Thymus (tissue), 11 donors: ENCODE measurements around the gene NDUFA7. TPM values are rescaled to one million over a fixed set of nuclear protein-coding genes. Genes with fewer than 3 reads are reported as not detected.
"Not testable (repeated sequence)": the region's sequence is repeated elsewhere in the genome, so short reads cannot be mapped to it uniquely, and the experiment has no call there.

Experiments
- DNase-seq, 9 donors: peaks; one replicate each; pipeline ENCODE4 v3.0.0-alpha.2; 2013; ENCODE audit warnings: low spot score in 9 of 9, low read depth in 6 of 9, missing footprints in 1 of 9
- H3K27ac ChIP-seq, 2 donors: one replicate each; pipeline ENCODE4 v1.5.1; 2013; ENCODE audit warnings: control low read depth in 1 of 2, low read depth in 1 of 2, low read length in 1 of 2, mild to moderate bottlenecking in 1 of 2, moderate library complexity in 1 of 2
- H3K27me3 ChIP-seq, 2 donors: one replicate each; pipeline ENCODE4 v1.5.1; 2013; ENCODE audit warnings: low read length in 1 of 2; ENCODE audit not compliant: control insufficient read depth in 2 of 2, insufficient read depth in 1 of 2
- H3K36me3 ChIP-seq, 2 donors: one replicate each; pipeline ENCODE4 v1.5.1; 2013; ENCODE audit warnings: low read length in 1 of 2, mild to moderate bottlenecking in 1 of 2, moderate library complexity in 1 of 2; ENCODE audit not compliant: control insufficient read depth in 2 of 2, insufficient read depth in 2 of 2
- H3K4me1 ChIP-seq, 2 donors: one replicate each; pipeline ENCODE4 v1.5.1; 2013; ENCODE audit warnings: low read length in 2 of 2; ENCODE audit not compliant: control insufficient read depth in 2 of 2, insufficient read depth in 2 of 2
- H3K4me3 ChIP-seq, 2 donors: one replicate each; pipeline ENCODE4 v1.5.1; 2013; ENCODE audit warnings: low read length in 2 of 2, control low read depth in 1 of 2, mild to moderate bottlenecking in 1 of 2
- H3K9me3 ChIP-seq, 2 donors: one replicate each; pipeline ENCODE4 v1.5.1; 2013; ENCODE audit warnings: low read length in 1 of 2, mild to moderate bottlenecking in 1 of 2; ENCODE audit not compliant: control insufficient read depth in 2 of 2, insufficient read depth in 1 of 2
- WGBS: extraction: QIAGEN DNeasy Blood & Tissue Kit; methylation state at CpG from one replicate; pipeline ENCODE4 v1.1.7; 2013; 5-methylcytosine and 5-hydroxymethylcytosine counted together
- polyA plus RNA-seq: library from polyadenylated mRNA; stranded (reverse); fragments of 200-250 nt; gene quantifications from one replicate; pipeline ENCODE4 v1.2.3, GENCODE V29; 2013
- total RNA-seq: library from RNA; stranded (reverse); fragments of 120-200 nt; gene quantifications from one replicate; pipeline ENCODE4 v1.2.4, GENCODE V29; 2013
- donor health status: healthy.

NDUFA7 gene
- total and polyA plus RNA-seq, 2 donors = 98.3 to 110 TPM

DNA sequence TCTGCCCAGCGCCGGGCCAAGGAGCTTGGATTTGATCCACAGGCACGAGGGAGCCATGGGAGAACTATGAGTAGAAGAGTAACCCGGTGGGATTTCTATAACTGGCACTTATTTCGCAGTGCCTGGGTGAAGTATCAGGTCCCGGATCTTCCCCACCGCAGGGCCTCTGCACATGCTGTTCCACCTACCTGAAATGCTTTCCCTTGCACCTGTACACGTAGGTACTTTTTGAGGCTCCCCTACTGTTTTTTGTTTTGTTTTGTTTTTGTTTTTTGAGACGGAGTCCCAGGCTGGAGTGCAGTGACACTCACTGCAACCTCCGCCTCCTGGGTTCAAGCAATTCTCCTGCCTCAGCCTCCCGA lies 22.3 kb upstream of the NDUFA7 start:
- peaks cover 3 to 9% of the 10 kb centered on the region in 2 donors for H3K4me1 ChIP-seq
- no peak for DNase-seq
- 50% methylated on average over 11 of the region's 11 CpGs for whole genome bisulfite sequencing
- peak overlapping the region in 1 of 2 donors; percentile 40 for H3K4me3 ChIP-seq
- no peaks in the 10 kb centered on the region for H3K36me3 ChIP-seq
- peaks cover 38 to 67% of the 10 kb centered on the region in 2 donors for H3K27me3 ChIP-seq
- H3K27ac ChIP-seq = no peak overlapping the region
- H3K9me3 ChIP-seq = peaks cover 0 to 7% of the 10 kb centered on the region in 2 donors

DNA sequence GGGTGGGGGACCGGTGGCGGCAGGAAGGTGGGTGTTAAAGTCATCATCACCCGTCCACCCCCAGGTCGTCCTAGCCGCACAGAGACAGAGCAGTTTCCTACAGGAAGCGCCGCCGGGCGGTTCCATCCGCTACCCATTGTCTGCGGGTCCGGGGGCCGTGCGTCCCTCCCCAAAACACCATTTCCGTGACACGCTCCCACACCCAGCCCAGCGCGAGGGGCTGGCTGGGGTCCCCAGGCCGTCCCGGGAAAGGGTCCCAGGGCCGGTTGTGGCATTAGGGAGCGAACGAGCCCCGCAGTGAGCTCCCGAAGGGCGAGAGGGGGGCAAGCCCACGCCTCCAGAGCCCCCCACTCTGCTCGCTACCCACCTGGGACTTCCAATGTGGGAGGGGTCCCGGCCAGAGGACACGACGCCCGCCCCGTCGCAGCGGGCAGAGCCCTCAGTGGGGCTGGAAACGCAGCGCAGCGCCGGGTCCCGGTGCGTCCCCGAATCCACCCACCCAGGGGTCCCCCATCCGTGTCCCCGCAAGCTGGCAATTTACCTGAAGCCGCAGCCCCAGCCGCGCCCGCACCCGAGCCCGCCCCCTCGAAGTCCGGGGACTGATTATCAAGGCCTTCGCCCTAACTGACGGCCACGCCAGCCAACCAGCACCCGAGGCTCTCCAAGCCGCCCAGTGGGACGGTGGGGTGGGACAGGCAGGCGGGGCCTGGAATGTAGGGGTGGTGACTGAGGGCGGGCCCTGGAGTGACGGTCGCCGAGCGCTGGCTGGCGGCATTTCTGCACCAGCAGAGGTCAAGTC lies 21.7 kb upstream of the NDUFA7 start, which contains the start of gene KANK3:
KANK3 (minus strand) TSS at position 579 of the 799 bp plus-strand sequence. CDS start 5,434 bp downstream, outside the sequence.
- Histone ChIP-seq H3K4me3 (peak within 1 kb of the TSS; percentile 33 to 40), H3K27ac (peak within 1 kb of the TSS; percentile 26 to 31), H3K36me3 (no peaks in the 10 kb centered on the region), H3K27me3 (peaks cover 38 to 73% of the 10 kb centered on the region in 2 donors), H3K9me3 (peaks cover 0 to 7% of the 10 kb centered on the region in 2 donors), H3K4me1 (peaks cover 3 to 9% of the 10 kb centered on the region in 2 donors)
- WGBS = 2% methylated on average over 65 of the region's 65 CpGs
- peak in 8 of 9 donors; percentile 50 to 90 (median 69) for DNase-seq

DNA sequence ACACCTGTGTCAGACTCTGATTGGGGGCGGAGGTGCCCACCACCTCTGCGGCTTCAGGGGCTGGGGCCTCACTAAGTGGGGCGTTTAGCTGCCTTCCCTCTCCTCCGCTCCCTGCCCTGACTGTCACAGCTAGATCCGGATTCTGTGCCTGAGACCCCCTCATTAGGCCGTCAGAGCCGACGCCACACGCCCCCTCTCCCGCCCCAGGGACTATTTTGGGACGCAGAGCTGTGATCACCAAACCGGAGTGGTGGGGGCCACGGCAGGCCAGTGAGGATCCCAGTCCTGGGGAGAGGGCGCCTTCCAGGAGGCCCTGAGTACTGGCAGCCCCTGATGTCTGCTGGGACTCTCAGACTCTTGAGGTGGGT lies 21.1 kb upstream of the NDUFA7 start:
- Histone ChIP-seq H3K4me1 (peaks cover 3 to 9% of the 10 kb centered on the region in 2 donors), H3K4me3 (no peak overlapping the region), H3K9me3 (peaks cover 0 to 7% of the 10 kb centered on the region in 2 donors), H3K27me3 (peaks cover 38 to 79% of the 10 kb centered on the region in 2 donors), H3K27ac (no peak overlapping the region), H3K36me3 (no peaks in the 10 kb centered on the region)
- 27% methylated on average over 14 of the region's 14 CpGs for WGBS
- no peak for DNase-seq

DNA sequence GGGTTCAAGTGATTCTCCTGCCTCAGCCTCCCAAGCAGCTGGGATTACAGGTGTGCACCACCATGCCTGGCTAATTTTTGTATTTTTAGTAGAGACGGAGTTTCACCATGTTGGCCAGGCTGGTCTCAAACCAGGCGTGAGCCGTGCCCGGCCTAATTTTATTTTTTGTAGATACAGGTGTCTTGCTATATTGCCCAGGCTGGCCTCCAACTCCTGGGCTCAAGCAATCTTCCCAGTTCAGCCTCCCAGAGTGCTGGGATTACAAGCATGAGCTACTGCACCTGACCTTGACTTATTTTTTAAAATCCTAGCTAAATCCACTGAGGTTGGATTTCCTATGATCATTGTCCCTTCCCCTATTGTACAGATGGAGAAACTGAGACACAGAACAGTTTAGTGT lies 20.3 kb upstream of the NDUFA7 start:
- not testable (repeated sequence) for H3K27ac ChIP-seq, DNase-seq, H3K9me3 ChIP-seq, H3K4me3 ChIP-seq, H3K36me3 ChIP-seq, H3K4me1 ChIP-seq
- WGBS = 95% methylated on average over 4 of the region's 4 CpGs
- H3K27me3 ChIP-seq = peaks cover 41 to 86% of the 10 kb centered on the region in 2 donors

DNA sequence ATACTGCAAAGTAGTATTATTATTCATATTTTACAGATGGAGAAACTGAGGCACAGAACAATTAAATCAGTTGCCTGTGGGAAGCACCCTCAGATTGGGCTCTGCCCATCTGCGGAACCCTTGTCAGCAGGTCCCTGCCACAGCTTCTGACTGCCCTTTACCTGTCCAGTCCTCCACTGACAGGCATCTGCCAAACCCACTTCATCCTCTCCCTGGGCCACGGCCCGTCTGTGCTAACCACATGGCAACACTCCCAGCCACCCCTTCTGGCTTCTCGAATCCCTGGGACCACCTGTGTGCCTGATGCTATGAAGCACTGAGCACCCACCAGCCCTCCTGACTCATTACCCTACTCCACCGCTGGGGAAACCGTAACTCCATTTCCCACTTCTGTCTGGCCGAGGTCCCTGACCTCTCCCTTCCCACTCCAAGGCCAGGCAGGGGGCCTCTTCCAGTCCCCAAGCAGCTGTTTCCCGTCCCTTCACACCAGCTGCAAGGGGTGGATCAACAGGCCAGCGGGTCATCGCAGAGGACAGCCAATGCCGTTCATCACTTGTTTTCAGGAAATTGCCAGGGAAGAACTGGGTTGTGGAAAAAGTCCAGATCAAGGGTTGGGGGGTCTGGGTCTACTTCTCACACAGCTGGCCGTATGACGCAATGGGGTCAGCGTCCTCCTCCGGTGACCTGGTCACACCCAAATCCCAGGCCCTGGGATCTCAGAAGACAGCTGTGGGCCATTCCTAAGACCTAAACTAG lies 19.3 kb upstream of the NDUFA7 start:
- WGBS = 23% methylated on average over 15 of the region's 15 CpGs
- Histone ChIP-seq H3K36me3 (no peaks in the 10 kb centered on the region), H3K27ac (no peak overlapping the region), H3K27me3 (peaks cover 50 to 96% of the 10 kb centered on the region in 2 donors), H3K4me1 (peaks cover 3 to 17% of the 10 kb centered on the region in 2 donors), H3K4me3 (no peak overlapping the region), H3K9me3 (peaks cover 0 to 7% of the 10 kb centered on the region in 2 donors)
- DNase-seq = no peak

DNA sequence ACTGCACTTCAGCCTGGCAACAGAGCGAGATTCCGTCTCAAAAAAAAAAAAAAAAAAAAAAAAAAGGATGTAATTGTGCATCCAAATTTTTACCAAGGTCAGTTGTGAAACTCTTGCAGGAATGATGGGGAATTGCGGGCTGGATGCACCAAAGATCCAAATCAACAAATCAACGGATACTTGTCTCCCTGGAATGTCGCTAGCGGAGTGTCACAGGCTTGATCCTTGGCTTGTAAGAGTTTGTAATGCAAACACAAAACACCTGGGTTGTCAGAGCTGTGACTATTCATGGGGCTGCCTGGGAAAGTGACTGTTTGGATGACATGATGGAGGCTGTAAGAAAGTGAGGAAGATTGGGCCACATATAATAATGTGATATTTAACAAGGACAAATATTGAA lies 17.7 kb upstream of the NDUFA7 start:
- Histone ChIP-seq H3K4me1 (peaks cover 8 to 17% of the 10 kb centered on the region in 2 donors), H3K36me3 (no peaks in the 10 kb centered on the region), H3K9me3 (peaks cover 0 to 7% of the 10 kb centered on the region in 2 donors), H3K27ac (no peak overlapping the region), H3K4me3 (no peak overlapping the region), H3K27me3 (peaks cover 59 to 93% of the 10 kb centered on the region in 2 donors)
- no peak for DNase-seq
- 87% methylated on average over 6 of the region's 6 CpGs for WGBS

DNA sequence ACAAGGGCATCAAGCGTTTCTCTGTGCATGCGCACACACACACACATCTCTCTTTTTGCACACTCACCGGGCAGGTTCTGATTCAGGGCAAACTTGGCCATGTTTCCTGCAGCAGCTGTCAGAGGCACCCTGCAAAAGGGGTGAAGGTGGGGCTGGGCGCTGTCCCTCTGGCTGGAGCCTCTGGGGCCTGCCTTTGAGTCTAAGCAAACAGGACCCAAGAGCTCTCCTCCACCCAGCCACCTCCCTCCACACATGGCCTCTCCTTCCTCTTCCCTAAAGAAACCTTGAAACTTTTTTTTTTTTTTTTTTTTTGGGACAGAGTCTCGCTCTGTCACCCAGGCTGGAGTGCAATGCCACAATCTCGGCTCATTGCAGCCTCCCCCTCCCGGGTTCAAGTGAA lies 16.6 kb upstream of the NDUFA7 start:
- peaks cover 0 to 6% of the 10 kb centered on the region in 2 donors for H3K9me3 ChIP-seq
- no peak overlapping the region for H3K27ac ChIP-seq
- no peaks in the 10 kb centered on the region for H3K36me3 ChIP-seq
- peaks cover 4 to 10% of the 10 kb centered on the region in 2 donors for H3K4me1 ChIP-seq
- H3K27me3 ChIP-seq = peaks cover 60 to 93% of the 10 kb centered on the region in 2 donors
- no peak for DNase-seq
- WGBS = 88% methylated on average over 7 of the region's 7 CpGs
- no peak overlapping the region for H3K4me3 ChIP-seq

DNA sequence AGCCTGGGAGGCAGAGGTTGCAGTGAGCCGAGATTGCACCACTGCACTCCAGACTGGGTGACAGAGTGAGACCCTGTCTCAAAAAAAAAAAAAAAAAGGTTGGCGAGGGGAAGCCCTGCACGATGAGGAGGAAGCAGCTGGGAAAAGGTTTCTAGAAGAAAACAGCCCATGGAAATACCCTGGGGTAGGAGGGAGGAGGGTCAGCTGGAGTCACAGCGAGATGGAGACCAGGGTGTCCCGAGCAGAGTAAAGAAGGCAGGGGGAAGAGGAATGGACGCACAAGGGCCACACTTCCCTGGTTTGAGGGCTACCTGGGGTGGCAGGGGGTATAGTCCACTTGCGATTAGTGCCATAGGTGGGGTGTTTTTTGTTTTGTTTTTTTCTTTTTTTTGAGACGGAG lies 15.5 kb upstream of the NDUFA7 start:
- Histone ChIP-seq H3K9me3 (peaks cover 0 to 4% of the 10 kb centered on the region in 2 donors), H3K27me3 (peaks cover 52 to 92% of the 10 kb centered on the region in 2 donors), H3K36me3 (no peaks in the 10 kb centered on the region), H3K27ac (no peak overlapping the region), H3K4me3 (no peak overlapping the region), H3K4me1 (peaks cover 4 to 8% of the 10 kb centered on the region in 2 donors)
- DNase-seq = no peak
- 34% methylated on average over 8 of the region's 8 CpGs for WGBS

DNA sequence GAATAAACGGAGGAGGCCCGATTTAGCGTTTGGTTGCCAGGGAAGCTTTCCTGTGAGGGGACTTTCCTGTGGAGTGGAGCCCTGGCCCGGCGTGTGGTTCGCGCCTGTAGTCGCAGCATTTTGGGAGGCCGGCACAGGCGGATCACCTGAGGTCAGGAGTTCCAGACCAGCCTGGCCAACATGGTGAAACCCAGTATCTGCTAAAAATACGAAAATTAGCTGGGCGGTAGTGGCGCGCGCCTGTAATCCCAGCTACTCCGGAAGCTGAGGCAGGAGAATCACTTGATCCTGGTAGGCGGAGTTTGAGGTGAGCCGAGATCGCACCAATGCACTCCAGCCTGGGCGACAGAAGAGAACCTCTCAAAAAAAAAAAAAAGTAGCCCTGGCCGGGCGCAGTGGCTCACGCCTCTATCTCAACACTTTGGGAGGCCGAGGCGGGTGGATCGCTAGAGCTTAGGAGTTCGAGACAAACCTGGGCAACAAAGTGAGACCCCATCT lies 14.9 kb upstream of the NDUFA7 start:
- DNase-seq = no peak
- WGBS = 41% methylated on average over 27 of the region's 27 CpGs
- Histone ChIP-seq H3K9me3 (peaks cover 0 to 4% of the 10 kb centered on the region in 2 donors), H3K4me1 (peaks cover 4 to 8% of the 10 kb centered on the region in 2 donors), H3K36me3 (no peaks in the 10 kb centered on the region), H3K27ac (no peak overlapping the region), H3K4me3 (no peak overlapping the region), H3K27me3 (peaks cover 54 to 92% of the 10 kb centered on the region in 2 donors)
